GM12878 (cell line): ENCODE results near the gene PARD6B. TPM values are rescaled to one million over a fixed set of nuclear protein-coding genes. Genes with fewer than 3 reads are reported as not detected.
A peak's percentile ranks its signal among the peaks of the same experiment; 100 is the strongest.

Experiments used
- ATAC-seq: fragments of 200-7000 bp; cut with Tn5 transposase; 3 replicates; pipeline ENCODE4 v1.9.1; 2020; ENCODE audit warnings: mild to moderate bottlenecking, moderate library complexity
- BruUV-seq: library from RNA; stranded (reverse); fragments of 400-500 nt; replicated peaks from 2 replicates; lab custom pipeline; 2021; lab: Mats Ljungman, UMichigan
- CTCF ChIA-PET: fragments of 300-600 bp; sonication (Branson Sonifier 250); formaldehyde crosslinking; extraction: SDS; loops from one replicate; lab custom pipeline; 2021; ENCODE audit warnings: inconsistent platforms; lab: Yijun Ruan, JAX
- POLR2A ChIA-PET: fragments of 350-600 bp; formaldehyde crosslinking; extraction: SDS; loops from one replicate; lab custom pipeline; 2021; ENCODE audit warnings: inconsistent platforms; lab: Charles Lee
- RAD21 ChIA-PET: fragments of 300-600 bp; sonication (Branson Sonifier 250); formaldehyde crosslinking; loops from one replicate; lab custom pipeline; 2023; ENCODE audit warnings: antibody characterized with exemption; ENCODE audit not compliant: unreplicated experiment; lab: Charles Lee
- SMC1A ChIA-PET: fragments of 300-600 bp; sonication (Branson Sonifier 250); formaldehyde crosslinking; loops from one replicate; lab custom pipeline; 2023; ENCODE audit not compliant: unreplicated experiment, uncharacterized antibody; lab: Charles Lee
- DNase-seq: peaks from one replicate; pipeline ENCODE4 v3.0.0-alpha.2; 2011; ENCODE audit warnings: low read depth, low spot score
- FAIRE-seq: peaks from 3 replicates; lab custom pipeline; 2011; peaks lifted over from hg19 to GRCh38; lab: Jason Lieb, UNC
- H2AFZ ChIP-seq: 2 replicates; pipeline ENCODE4 v1.6.0; 2011; ENCODE audit warnings: low read depth, low read length, control low read depth; ENCODE audit not compliant: control insufficient read depth
- H3K27ac ChIP-seq: 2 replicates; pipeline ENCODE4 v1.5.1; 2011; ENCODE audit warnings: control low read depth; ENCODE audit not compliant: control insufficient read depth, insufficient read depth
- H3K27me3 ChIP-seq, 2 experiments: replicated peaks in 1 of 2; 2 replicates each; pipeline versions ENCODE4 v1.6.0 to v1.6.1; 2011; ENCODE audit warnings: low read length in 1 of 2; ENCODE audit not compliant: control insufficient read depth in 2 of 2, insufficient read depth in 2 of 2
- H3K36me3 ChIP-seq, 2 experiments: 2 replicates each; pipeline ENCODE4 v1.5.1; 2011; ENCODE audit warnings: low read length in 1 of 2; ENCODE audit not compliant: control insufficient read depth in 2 of 2, insufficient read depth in 2 of 2
- H3K4me1 ChIP-seq: 2 replicates; pipeline ENCODE4 v1.6.1; 2011; ENCODE audit warnings: mild to moderate bottlenecking, low read length, moderate library complexity, mixed read lengths; ENCODE audit not compliant: control insufficient read depth, insufficient read depth
- H3K4me2 ChIP-seq: 2 replicates; pipeline ENCODE4 v1.6.0; 2011; ENCODE audit warnings: control low read depth; ENCODE audit not compliant: control insufficient read depth, insufficient read depth
- H3K4me3 ChIP-seq: fragments of 200-600 bp; sonication (generic); 2 replicates; pipeline ENCODE4 v1.5.1; 2016
- H3K79me2 ChIP-seq: 2 replicates; pipeline ENCODE4 v1.6.0; 2011; ENCODE audit warnings: low read length; ENCODE audit not compliant: control insufficient read depth, insufficient read depth
- H3K9ac ChIP-seq: 2 replicates; pipeline ENCODE4 v1.8.0; 2011; ENCODE audit warnings: low read length, control low read depth, mixed read lengths; ENCODE audit not compliant: control insufficient read depth, insufficient read depth
- H3K9me3 ChIP-seq: replicated peaks from 3 replicates; pipeline ENCODE4 v1.5.1; 2011; ENCODE audit warnings: mild to moderate bottlenecking, low read length; ENCODE audit not compliant: control insufficient read depth, insufficient read depth
- H4K20me1 ChIP-seq: 2 replicates; pipeline ENCODE4 v1.6.0; 2011; ENCODE audit not compliant: control insufficient read depth, insufficient read depth
- BCL11A ChIP-seq: IDR thresholded peaks from 2 replicates; pipeline ENCODE4 v1.6.1; 2011; ENCODE audit warnings: low read depth, low read length
- DPF2 ChIP-seq: fragments of 450-650 bp; IDR thresholded peaks from 2 replicates; pipeline ENCODE4 v1.6.1; 2017; ENCODE audit warnings: mild to moderate bottlenecking
- ETV6 ChIP-seq, 2 experiments: fragments of 450-650 bp in 1 of 2; IDR thresholded peaks in 1 of 2; conservative IDR thresholded peaks in 1 of 2; 2 replicates each; pipeline ENCODE4 v1.6.1; 2014; ENCODE audit warnings: antibody characterized with exemption in 1 of 2, borderline replicate concordance in 1 of 2, low read depth in 1 of 2, mild to moderate bottlenecking in 1 of 2, moderate library complexity in 1 of 2
- NFXL1 ChIP-seq: fragments of 450-650 bp; IDR thresholded peaks from 2 replicates; pipeline ENCODE4 v1.6.1; 2017; ENCODE audit warnings: antibody characterized with exemption, mild to moderate bottlenecking, borderline replicate concordance
- TAF1 ChIP-seq: IDR thresholded peaks from 2 replicates; pipeline ENCODE4 v1.6.1; 2011; ENCODE audit warnings: mild to moderate bottlenecking, low read depth, low read length, borderline replicate concordance
- ZBTB4 ChIP-seq: fragments of 450-650 bp; formaldehyde crosslinking; IDR thresholded peaks from 2 replicates; pipeline ENCODE4 v1.4.0; 2022; ENCODE audit warnings: mild to moderate bottlenecking, moderate library complexity
- whole genome bisulfite sequencing: methylation state at CpG from one replicate; pipeline ENCODE4 v1.1.6; 2016; ENCODE audit warnings: low lambda C conversion rate; ENCODE audit not compliant: insufficient replicate concordance, insufficient coverage; ENCODE audit errors: missing lambda C conversion rate; 5-methylcytosine and 5-hydroxymethylcytosine counted together
- in situ Hi-C: fragments of 300-500 bp; cut with MboI; formaldehyde crosslinking; loops from 9 replicates; pipeline ENCODE4 v1.14.3; 2018; ENCODE audit warnings: mixed read lengths
- intact Hi-C: fragments of 100-400 bp; cut with micrococcal nuclease; formaldehyde crosslinking; loops from one replicate; pipeline ENCODE4 v1.14.2; 2022; ENCODE audit not compliant: unreplicated experiment
- polyA plus RNA-seq, 11 experiments: library from polyadenylated mRNA; depleted of rRNA in 4 of 11; unstranded in 6 of 11; stranded (reverse) in 5 of 11; fragments of >200 nt; fragmentation: Nextera tagmentation in 4 of 11; fragmentation: Illumina TruSeq in 1 of 11; extraction: Ambion mirVana in 4 of 11; extraction: Trizol in 1 of 11; gene quantifications; 1 replicate in 1 of 11; 2 replicates in 10 of 11; pipeline versions ENCODE4 v1.2.1 to v1.2.3, GENCODE V29; 2011 to 2016; ENCODE audit warnings: inconsistent platforms in 2 of 11, missing spikeins in 2 of 11, low read depth in 1 of 11
- total RNA-seq, 4 experiments: library from RNA; depleted of rRNA in 3 of 4; stranded (reverse); fragments of >200 nt in 3 of 4; fragmentation: Illumina TruSeq in 1 of 4; extraction: Trizol in 1 of 4; gene quantifications; 2 replicates each; pipeline versions ENCODE4 v1.2.1 to v1.2.3, GENCODE V29; 2013 to 2021
- TF ChIP-seq, protein P1 (sequence below): fragments of 450-650 bp; IDR thresholded peaks from 2 replicates; pipeline ENCODE4 v1.6.1; 2016; ENCODE audit warnings: mild to moderate bottlenecking

PARD6B gene
- total and polyA plus RNA-seq, 10 of the 15 experiments (the other 5 are each of a cell fraction or from before 2014, with no cell fraction given), result 0.57 to 4.7 (median 2.0) TPM

DNA sequence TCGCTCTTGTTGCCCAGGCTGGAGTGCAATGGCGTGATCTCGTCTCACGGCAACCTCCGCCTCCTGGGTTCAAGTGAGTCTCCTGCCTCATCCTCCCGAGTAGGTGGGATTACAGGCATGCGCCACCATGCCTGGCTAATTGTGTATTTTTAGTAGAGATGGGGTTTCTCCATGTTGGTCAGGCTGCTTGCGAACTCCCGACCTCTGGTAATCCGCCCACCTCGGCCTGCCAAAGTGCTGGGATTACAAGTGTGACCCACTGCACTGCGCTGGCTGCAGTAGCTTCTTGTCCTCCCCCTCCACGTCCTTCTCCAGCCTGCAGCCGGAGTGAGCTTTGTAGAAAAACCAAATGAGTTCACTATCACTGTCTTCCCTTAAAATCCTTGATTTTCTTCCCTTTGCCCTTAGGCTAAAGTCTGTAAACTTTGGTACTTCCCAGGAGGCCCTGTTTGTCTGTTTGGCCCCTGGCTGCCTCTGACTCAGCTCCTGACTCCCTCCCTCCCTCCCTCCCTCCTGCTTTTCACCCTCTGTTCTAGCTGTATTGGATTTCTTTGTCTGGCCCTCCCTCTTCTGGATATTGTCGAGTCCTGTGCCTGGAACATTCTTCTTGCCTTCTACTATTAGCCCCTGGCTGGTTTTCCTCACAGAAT is 12.9 kb downstream of the PARD6B start (continued):
- TF ChIP-seq ETV6 (conservative IDR thresholded peaks at IDR 0.05 in 1 of 2, IDR thresholded peaks at IDR 0.05 in 1 of 2; ENCODE audit: borderline replicate concordance in 1 of 2, low read depth in 1 of 2), result peak in 1 of 2 experiments; percentile 45; a peak in 2 of 4 replicates
- peak; percentile 85 for TF ChIP-seq NFXL1

GRCh38 chr20:50745634-50746137 is 14.3 kb downstream of the PARD6B start:
- ChIA-PET POLR2A (no interaction called here), CTCF (interaction anchor here (0.6 to 0.7 kb wide), 3 partner anchors 15 to 236 kb away, joined by 3 to 4 read pairs (median 3); no protein-coding TSS in a partner anchor), SMC1A (no interaction called here), RAD21 (no interaction called here)
- Histone ChIP-seq H3K9ac (no peak overlapping the region), H2AFZ (no peak overlapping the region), H3K4me2 (no peak overlapping the region), H4K20me1 (no peaks in the 10 kb centered on the region), H3K27me3 (no peaks in the 10 kb centered on the region), H3K79me2 (no peaks in the 10 kb centered on the region), H3K9me3 (no peaks in the 10 kb centered on the region), H3K4me3 (no peak overlapping the region), H3K4me1 (peaks cover 6% of the 10 kb centered on the region; the same call in 1 of the 2 replicates), H3K36me3 (peaks cover 0 to 8% of the 10 kb centered on the region in 2 experiments; a peak in 1 of 4 replicates), H3K27ac (no peak overlapping the region)
- DNase-seq, result no peak
- in situ Hi-C loops (no loop called here), intact Hi-C loops (loop anchor here (5.0 to 10.0 kb wide), 2 partner anchors 83 to 121 kb away; no protein-coding TSS in a partner anchor)
- no peak for FAIRE-seq
- no TSS peak for BruUV-seq
- 50% methylated on average over 2 of the region's 2 CpGs for WGBS
- TF ChIP-seq DPF2, result no peak
- TF ChIP-seq NFXL1, result 0 out of 2 replicates have a peak, but pooled peaks have one; percentile 27
- TF ChIP-seq, protein P1, sequence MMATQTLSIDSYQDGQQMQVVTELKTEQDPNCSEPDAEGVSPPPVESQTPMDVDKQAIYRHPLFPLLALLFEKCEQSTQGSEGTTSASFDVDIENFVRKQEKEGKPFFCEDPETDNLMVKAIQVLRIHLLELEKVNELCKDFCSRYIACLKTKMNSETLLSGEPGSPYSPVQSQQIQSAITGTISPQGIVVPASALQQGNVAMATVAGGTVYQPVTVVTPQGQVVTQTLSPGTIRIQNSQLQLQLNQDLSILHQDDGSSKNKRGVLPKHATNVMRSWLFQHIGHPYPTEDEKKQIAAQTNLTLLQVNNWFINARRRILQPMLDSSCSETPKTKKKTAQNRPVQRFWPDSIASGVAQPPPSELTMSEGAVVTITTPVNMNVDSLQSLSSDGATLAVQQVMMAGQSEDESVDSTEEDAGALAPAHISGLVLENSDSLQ, result no peak
- no peak for TF ChIP-seq BCL11A
- no peak for TF ChIP-seq ZBTB4 (CRISPR knock-in tag)
- TF ChIP-seq TAF1, result no peak
- no peak for ATAC-seq
